NCI-H510A (cell line): Measurements from ENCODE around the gene ZNF789.

Experiments
- DNase-seq: peaks from one replicate; lab custom pipeline; 2025; lab: John Stamatoyannopoulos, UW

Gene ZNF789

GRCh38 chr7:99504603-99505323, 32.1 kb downstream of the ZNF789 start, which contains the start of gene ZKSCAN5:
Gene ZKSCAN5 (plus strand): TSS chr7:99504662. CDS start chr7:99506045, 1,383 bp downstream.
- DNase-seq = peak; percentile 83

GRCh38 chr7:99505324-99505662, 32.6 kb downstream of the ZNF789 start:
- DNase-seq = no peak

DNA sequence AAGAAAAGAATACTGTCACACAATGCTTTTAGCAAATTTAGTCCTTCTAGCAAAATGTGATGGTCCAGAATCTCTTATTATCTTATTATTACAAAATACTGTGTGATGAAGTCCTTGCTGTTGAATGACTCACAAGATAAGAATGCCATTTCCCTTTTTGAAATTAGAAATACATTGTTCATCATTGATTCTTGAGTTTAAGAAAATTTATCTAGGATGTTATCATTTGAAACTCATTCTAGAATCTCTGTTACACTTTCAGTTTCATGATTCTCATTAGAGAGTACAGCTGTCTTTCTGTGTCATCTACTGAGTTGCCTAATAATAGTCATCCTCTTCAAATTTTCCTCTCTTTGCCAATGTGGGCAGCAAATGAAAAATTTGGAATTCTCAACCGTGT, 41.4 kb downstream of the ZNF789 start:
- DNase-seq = no peak

- no peak for DNase-seq
These were observed 48.7 kb downstream of the ZNF789 start for GRCh38 chr7:99521399-99521798.

GRCh38 chr7:99525713-99526440, 53.2 kb downstream of the ZNF789 start:
- no peak for DNase-seq

DNA sequence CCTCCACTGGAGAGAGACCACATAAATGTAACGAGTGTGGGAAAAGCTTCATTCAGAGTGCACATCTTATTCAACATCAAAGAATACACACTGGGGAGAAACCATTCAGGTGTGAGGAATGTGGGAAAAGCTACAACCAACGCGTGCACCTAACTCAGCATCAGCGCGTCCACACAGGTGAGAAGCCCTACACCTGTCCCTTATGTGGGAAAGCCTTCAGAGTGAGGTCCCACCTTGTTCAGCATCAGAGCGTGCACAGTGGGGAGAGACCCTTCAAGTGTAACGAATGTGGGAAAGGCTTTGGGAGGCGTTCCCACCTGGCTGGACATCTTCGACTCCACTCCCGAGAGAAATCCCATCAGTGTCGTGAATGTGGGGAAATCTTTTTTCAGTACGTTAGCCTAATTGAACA, 58.7 kb downstream of the ZNF789 start:
- no peak for DNase-seq

- DNase-seq = no peak
These were observed 63.0 kb downstream of the ZNF789 start for GRCh38 chr7:99535667-99536066.
